Gastrocnemius medialis (tissue), 4 donors: ENCODE results near the gene PALLD.

Source experiments
- CTCF ChIP-seq, 5 experiments: fragments of 450-650 bp in 3 of 5; fragments of 200-600 bp in 2 of 5; sonication (generic) in 2 of 5; IDR thresholded peaks in 4 of 5; conservative IDR thresholded peaks in 1 of 5; 1 replicate in 4 of 5; 2 replicates in 1 of 5; pipeline ENCODE4 v1.5.1; 2016 to 2019; ENCODE audit warnings: antibody characterized with exemption in 5 of 5, mild to moderate bottlenecking in 3 of 5, moderate library complexity in 3 of 5
- POLR2A ChIP-seq, 2 donors: fragments of 450-650 bp; IDR thresholded peaks; one replicate each; pipeline ENCODE4 v1.6.1; 2017; ENCODE audit warnings: antibody characterized with exemption in 2 of 2, mild to moderate bottlenecking in 2 of 2, moderate library complexity in 2 of 2

DNA sequence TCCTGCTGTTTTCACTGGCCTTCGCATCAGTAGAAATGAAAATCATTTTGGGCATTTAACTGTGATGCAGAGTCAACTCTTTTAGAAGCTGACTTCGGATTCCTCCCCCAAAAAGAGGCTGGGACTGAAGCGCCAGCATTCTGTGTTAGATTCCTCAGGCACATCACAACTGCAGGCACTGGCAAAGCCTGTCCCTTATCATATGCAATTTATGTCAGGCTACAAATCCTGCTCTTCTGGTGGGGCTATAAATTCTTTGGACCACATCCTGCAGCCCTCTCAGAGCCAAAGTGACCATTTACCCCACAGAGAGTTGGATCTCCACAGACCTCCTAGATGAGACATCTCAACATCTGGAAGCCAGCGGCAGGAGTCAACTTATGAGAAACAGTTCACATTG is 374.8 kb downstream of the PALLD start:
- no peak for TF ChIP-seq POLR2A (IDR thresholded peaks at IDR 0.05)
- no peak for TF ChIP-seq CTCF (IDR thresholded peaks at IDR 0.05 in 4 of 5, conservative IDR thresholded peaks at IDR 0.05 in 1 of 5)
